SHP77 treated with DMSO at 0.1 percent for 48 hours (cell line): ENCODE results near the gene TMEM154.

Experiments used
- DNase-seq: peaks from one replicate; lab custom pipeline; 2025; lab: John Stamatoyannopoulos, UW

The TMEM154 gene

DNA sequence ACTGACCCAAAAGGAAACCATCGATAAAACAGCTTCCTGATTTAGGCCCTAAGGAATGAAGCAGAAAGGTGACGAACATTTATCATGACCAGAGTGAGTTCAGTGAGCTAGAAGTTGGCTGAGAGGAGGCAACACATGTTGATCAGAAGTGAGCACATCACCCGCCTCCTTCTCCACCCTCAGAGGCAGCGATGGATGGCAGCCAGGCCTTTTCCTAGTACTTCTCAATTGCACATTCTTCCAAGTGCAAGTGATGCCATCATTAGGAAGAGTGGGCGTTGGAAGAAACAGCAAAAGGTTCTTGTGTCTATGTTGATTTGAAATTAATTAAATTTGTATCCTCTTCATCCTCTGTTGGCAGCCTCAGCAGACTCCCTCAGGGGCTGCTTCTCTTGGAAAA is 51.7 kb downstream of the TMEM154 start:
- DNase-seq: no peak

DNA sequence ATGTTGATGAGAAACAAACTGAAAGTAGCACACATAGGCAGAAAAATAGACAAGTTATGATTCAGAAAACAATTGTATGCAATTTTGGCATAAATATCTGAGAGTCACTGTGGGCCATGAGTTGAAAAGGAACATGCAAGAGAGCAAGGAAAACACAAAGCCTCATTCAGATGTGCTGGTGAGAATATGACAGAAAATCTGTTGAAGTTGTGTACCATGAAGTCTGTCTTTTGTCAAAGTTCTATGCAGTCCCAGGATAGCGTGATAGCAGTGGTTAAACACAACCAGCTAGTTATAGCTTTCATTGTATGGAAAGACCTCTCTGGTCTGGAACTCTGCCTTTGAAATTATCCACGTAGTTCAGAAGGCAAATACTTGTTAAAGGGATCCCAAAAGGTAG is 53.0 kb downstream of the TMEM154 start:
- no peak for DNase-seq

DNA sequence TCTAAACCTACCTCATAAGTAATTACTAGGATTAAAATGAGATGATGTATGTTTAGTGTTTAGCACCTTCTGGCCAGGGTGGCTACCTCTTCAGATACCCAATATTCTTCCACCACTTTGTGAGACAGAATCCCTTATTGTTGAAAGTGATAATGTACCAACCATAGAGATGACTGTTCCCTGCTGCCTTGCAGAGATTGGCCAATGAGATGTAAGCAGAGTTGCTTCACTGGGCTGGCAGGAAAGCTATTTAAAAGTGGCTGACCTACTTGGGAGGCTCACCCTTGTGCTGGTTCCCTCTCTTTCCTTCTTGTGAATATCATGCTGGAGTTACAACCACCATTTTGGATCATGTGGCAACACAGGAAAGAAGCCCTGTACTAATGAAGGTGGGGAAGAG is 58.9 kb downstream of the TMEM154 start:
- DNase-seq: no peak

DNA sequence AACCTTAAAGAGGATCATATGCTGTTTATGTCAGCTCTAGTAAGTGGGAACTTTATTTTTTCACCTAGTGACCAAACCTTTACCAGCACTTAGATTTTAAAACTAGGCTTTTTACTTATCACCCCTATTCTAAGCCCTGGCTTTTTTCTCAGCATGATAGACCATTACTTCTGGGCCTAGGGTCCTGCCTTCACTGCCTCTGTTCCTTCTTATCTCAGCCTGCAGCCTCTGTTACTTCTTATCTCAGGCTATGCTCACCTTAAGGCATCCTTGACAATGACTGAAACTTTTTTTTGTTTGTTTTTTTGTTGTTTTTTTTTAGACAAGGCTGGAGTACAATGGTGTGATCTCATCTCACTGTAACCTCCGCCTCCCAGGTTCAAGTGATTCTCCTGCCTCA is 59.6 kb downstream of the TMEM154 start:
- DNase-seq: no peak

DNA sequence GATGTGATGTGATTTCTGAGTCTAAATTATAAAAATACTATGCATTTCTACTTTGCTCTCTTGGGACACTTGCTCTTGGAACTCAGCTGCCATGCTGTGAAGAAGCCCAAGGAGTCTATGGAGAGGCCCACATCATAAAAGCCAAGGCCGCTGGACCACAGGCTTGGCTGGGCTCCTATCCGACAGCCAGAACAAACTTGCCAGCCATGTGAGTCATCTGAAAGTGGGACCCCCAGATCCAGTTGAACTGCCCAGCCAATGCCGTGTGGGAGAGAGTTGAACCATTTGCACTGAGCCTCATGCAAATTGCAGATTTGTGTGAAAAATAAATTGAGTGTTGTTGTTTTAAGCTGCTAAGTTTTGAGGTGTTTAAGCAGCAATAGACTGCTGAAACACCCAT is 60.2 kb downstream of the TMEM154 start:
- no peak for DNase-seq

GRCh38 chr4:152618971-152619370 is 60.8 kb downstream of the TMEM154 start:
- no peak for DNase-seq

GRCh38 chr4:152616804-152617203 is 63.0 kb downstream of the TMEM154 start:
- no peak for DNase-seq

GRCh38 chr4:152613841-152614721 is 65.7 kb downstream of the TMEM154 start:
- no peak for DNase-seq

GRCh38 chr4:152613351-152613750 is 66.4 kb downstream of the TMEM154 start:
- no peak for DNase-seq

- no peak for DNase-seq
These were observed 69.7 kb downstream of the TMEM154 start for GRCh38 chr4:152610131-152610530.

GRCh38 chr4:152609481-152609880 is 70.3 kb downstream of the TMEM154 start:
- DNase-seq: no peak

- DNase-seq: no peak
These were observed 72.6 kb downstream of the TMEM154 start for GRCh38 chr4:152607178-152607577.

- DNase-seq: no peak
These were observed 73.0 kb downstream of the TMEM154 start for GRCh38 chr4:152606753-152607152.

DNA sequence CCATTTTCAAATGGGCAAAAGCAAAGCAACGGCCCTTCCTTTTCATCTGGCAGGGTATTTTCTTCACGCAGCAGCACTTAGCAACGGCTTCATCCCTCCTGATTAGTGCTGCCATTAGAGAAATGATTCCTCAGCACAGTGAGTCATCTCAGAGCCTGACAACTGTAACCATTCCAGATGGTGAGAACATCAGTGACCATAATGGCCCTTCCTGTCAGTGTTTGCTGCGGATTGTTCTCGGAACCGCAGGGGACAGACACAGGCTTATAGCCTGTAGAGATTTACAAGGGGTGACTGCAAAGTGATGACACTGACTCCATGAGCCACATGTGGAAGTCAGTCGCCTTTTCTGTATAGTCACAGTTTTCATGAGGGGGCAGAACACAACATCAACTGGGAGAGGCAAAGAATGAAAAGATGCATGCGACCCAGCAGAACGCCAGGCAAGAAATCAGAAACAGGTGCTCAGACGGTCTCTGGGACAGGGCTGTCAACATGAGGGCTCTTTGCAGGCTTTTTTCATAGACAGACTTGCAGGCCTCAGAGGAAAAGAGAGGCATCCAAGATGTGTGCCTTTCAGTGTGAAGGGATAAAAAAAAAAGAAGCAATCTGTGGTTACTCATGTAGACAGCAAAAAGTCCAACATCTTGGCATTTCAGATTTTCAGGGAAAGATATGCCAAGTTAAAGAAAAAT is 74.0 kb downstream of the TMEM154 start:
- DNase-seq: no peak

DNA sequence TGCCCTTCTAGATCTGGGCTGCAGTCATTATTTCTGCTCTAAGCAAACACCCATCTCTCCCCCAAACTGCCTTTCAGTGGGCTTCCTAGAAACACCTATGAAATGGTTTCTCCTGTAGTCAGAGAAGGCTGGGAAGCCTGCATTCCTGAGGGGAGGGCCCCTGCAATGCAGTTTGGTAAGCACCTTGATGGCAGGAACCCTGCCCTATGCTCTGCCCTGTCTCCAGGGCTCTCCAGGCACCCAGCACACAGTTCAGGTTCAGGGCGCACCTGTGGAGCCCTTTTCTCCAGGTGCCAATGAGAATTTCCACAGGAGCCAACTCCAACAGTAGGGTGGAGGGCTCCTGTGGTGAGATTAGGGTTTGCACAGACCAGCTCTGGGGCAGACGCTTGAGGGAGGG is 74.8 kb downstream of the TMEM154 start:
- DNase-seq: no peak

GRCh38 chr4:152601156-152601555 is 78.6 kb downstream of the TMEM154 start:
- DNase-seq: no peak

DNA sequence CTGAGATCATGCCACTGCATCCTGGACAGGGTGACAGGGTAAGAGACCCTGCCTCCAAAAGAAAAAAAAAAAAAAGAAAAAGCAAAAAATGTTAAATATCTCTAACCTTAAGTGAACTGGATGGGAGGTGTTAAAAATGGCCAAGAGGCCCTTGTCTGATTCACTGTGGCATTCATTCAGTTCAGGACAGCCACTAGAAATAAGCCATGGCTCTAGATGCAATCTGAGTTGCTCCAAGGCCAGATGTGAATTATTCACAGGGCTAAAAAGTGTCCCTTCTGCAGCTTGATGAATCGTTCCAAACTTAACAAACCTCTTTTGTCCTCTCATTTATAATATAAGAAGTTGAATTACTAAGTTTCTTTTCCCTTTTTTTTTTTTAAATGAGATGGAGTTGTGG is 80.2 kb downstream of the TMEM154 start:
- DNase-seq: no peak

GRCh38 chr4:152599095-152599494 is 80.7 kb downstream of the TMEM154 start:
- no peak for DNase-seq

GRCh38 chr4:152598454-152598853 is 81.3 kb downstream of the TMEM154 start:
- no peak for DNase-seq

GRCh38 chr4:152594978-152595925 is 84.5 kb downstream of the TMEM154 start:
- DNase-seq: no peak

DNA sequence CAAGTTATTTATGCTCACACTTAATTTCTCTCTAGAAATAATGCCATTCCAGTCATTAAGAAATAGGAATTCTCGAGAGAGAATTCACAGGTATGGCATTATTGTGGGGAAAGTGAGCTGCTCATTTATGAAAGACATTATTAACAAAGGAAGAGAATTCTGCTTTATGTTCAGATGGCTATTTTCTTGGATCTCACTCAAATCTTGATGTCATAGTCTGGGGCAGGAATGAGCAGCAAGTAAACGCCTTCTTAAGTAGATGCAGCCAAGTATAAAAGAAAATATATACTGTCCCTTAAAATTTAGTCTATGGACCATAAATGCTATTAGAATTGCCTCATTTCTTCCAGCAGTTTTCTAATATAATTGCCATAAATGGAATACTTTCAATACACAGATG is 85.7 kb downstream of the TMEM154 start:
- no peak for DNase-seq

- no peak for DNase-seq
These were observed 87.9 kb downstream of the TMEM154 start for GRCh38 chr4:152591876-152592275.
